HepG2 (cell line): Measurements from ENCODE around the gene EZH1. TPM values are rescaled to one million over a fixed set of nuclear protein-coding genes. Genes with fewer than 3 reads are reported as not detected.

Source experiments
- CERS6 ChIP-seq: sonication (generic); formaldehyde crosslinking; IDR thresholded peaks from 2 replicates; pipeline ENCODE4 v1.5.0; 2020; ENCODE audit warnings: missing genetic modification reagents
- FLYWCH1 ChIP-seq: sonication (generic); formaldehyde crosslinking; IDR thresholded peaks from 2 replicates; pipeline ENCODE4 v1.8.1; 2023; ENCODE audit warnings: mild to moderate bottlenecking, missing genetic modification reagents
- HOXD1 ChIP-seq: sonication (generic); formaldehyde crosslinking; IDR thresholded peaks from 2 replicates; pipeline ENCODE4 v1.5.0; 2020; ENCODE audit warnings: missing genetic modification reagents
- KAT2B ChIP-seq: fragments of 150-350 bp; IDR thresholded peaks from 2 replicates; pipeline ENCODE4 v1.6.1; 2014; ENCODE audit warnings: low read depth, low read length, borderline replicate concordance
- MAFG ChIP-seq: sonication (generic); formaldehyde crosslinking; IDR thresholded peaks from 2 replicates; pipeline ENCODE4 v1.5.1; 2020; ENCODE audit warnings: mild to moderate bottlenecking, missing genetic modification reagents
- MED8 ChIP-seq: sonication (generic); formaldehyde crosslinking; IDR thresholded peaks from 2 replicates; pipeline ENCODE4 v1.8.1; 2023; ENCODE audit warnings: mild to moderate bottlenecking, missing genetic modification reagents; ENCODE audit not compliant: insufficient replicate concordance
- MIER3 ChIP-seq: IDR thresholded peaks from 2 replicates; pipeline ENCODE4 v1.6.1; 2016; ENCODE audit warnings: missing compliant biosample characterization, borderline replicate concordance
- RBAK ChIP-seq: sonication (generic); formaldehyde crosslinking; IDR thresholded peaks from 2 replicates; pipeline ENCODE4 v1.5.1; 2020; ENCODE audit warnings: mild to moderate bottlenecking, missing genetic modification reagents
- ZBTB44 ChIP-seq: sonication (generic); formaldehyde crosslinking; IDR thresholded peaks from 2 replicates; pipeline ENCODE4 v1.4.0; 2020; ENCODE audit warnings: missing genetic modification reagents
- ZBTB46 ChIP-seq: sonication (generic); formaldehyde crosslinking; IDR thresholded peaks from 2 replicates; pipeline ENCODE4 v1.4.0; 2020; ENCODE audit warnings: mild to moderate bottlenecking, missing genetic modification reagents, borderline replicate concordance
- ZIK1 ChIP-seq: sonication (generic); formaldehyde crosslinking; IDR thresholded peaks from 2 replicates; pipeline ENCODE4 v1.5.0; 2020; ENCODE audit warnings: mild to moderate bottlenecking, low read depth, missing genetic modification reagents, borderline replicate concordance
- ZKSCAN8 ChIP-seq: IDR thresholded peaks from 2 replicates; pipeline ENCODE4 v1.6.1; 2016; ENCODE audit warnings: borderline replicate concordance, missing genetic modification reagents, missing compliant biosample characterization
- ZNF337 ChIP-seq: sonication (generic); formaldehyde crosslinking; IDR thresholded peaks from 2 replicates; pipeline ENCODE4 v1.5.1; 2020; ENCODE audit warnings: missing genetic modification reagents, low read depth, mild to moderate bottlenecking, borderline replicate concordance
- ZNF430 ChIP-seq: sonication (generic); formaldehyde crosslinking; IDR thresholded peaks from 2 replicates; pipeline ENCODE4 v1.9.0; 2021; ENCODE audit warnings: mild to moderate bottlenecking, missing genetic modification reagents
- ZNF510 ChIP-seq: sonication (generic); formaldehyde crosslinking; IDR thresholded peaks from 2 replicates; pipeline ENCODE4 v1.4.0; 2020; ENCODE audit warnings: low read depth, mild to moderate bottlenecking, missing genetic modification reagents
- ZNF563 ChIP-seq: sonication (generic); formaldehyde crosslinking; IDR thresholded peaks from 2 replicates; pipeline ENCODE4 v1.8.0; 2022; ENCODE audit warnings: mild to moderate bottlenecking, moderate library complexity, missing genetic modification reagents
- ZNF615 ChIP-seq: sonication (generic); formaldehyde crosslinking; IDR thresholded peaks from 2 replicates; pipeline ENCODE4 v1.5.0; 2020; ENCODE audit warnings: mild to moderate bottlenecking, missing genetic modification reagents, borderline replicate concordance
- ZUFSP ChIP-seq: sonication (generic); formaldehyde crosslinking; IDR thresholded peaks from 2 replicates; pipeline ENCODE4 v1.9.0; 2021; ENCODE audit warnings: missing genetic modification reagents, mild to moderate bottlenecking, borderline replicate concordance
- polyA plus RNA-seq, 8 experiments: library from polyadenylated mRNA; depleted of rRNA in 3 of 8; stranded (reverse) in 7 of 8; unstranded in 1 of 8; fragments of >200 nt; fragmentation: Illumina TruSeq in 4 of 8; extraction: Trizol in 4 of 8; gene quantifications; 2 replicates each; pipeline versions ENCODE4 v1.2.1 to v1.2.3, GENCODE V29; 2011 to 2016; ENCODE audit warnings: low read depth in 4 of 8, missing spikeins in 1 of 8, mixed read lengths in 1 of 8; ENCODE audit not compliant: insufficient read depth in 1 of 8
- total RNA-seq, 5 experiments: library from RNA; depleted of rRNA; stranded (reverse); fragments of >200 nt; fragmentation: Illumina TruSeq; extraction: Trizol; gene quantifications; 2 replicates each; pipeline ENCODE4 v1.2.3, GENCODE V29; 2016; ENCODE audit warnings: low read depth in 1 of 5
- TF ChIP-seq, protein P1 (sequence below): sonication (generic); formaldehyde crosslinking; IDR thresholded peaks from 2 replicates; pipeline ENCODE4 v1.8.1; 2023; ENCODE audit warnings: mild to moderate bottlenecking, inconsistent platforms, moderate library complexity, missing genetic modification reagents, borderline replicate concordance

EZH1 gene
- total and polyA plus RNA-seq, 2 of the 13 experiments (the other 11 are each of a cell fraction or from before 2014, with no cell fraction given) = 11.6 to 24.0 TPM

- TF ChIP-seq ZKSCAN8 (CRISPR knock-in tag) (peak; percentile 57; the same call in 1 of the 2 replicates), KAT2B (no peak), CERS6 (CRISPR knock-in tag) (no peak), ZNF430 (CRISPR knock-in tag) (peak; percentile 79), ZIK1 (CRISPR knock-in tag) (peak; percentile 81), MED8 (peak; percentile 48), ZUFSP (CRISPR knock-in tag) (no peak), ZNF337 (CRISPR knock-in tag) (no peak), ZBTB46 (CRISPR knock-in tag) (no peak), ZNF615 (no peak), MIER3 (peak; percentile 89), ZBTB44 (CRISPR knock-in tag) (peak; percentile 55; the same call in 1 of the 2 replicates), ZNF510 (no peak), ZNF563 (CRISPR knock-in tag) (peak; percentile 92; the same call in 1 of the 2 replicates), RBAK (CRISPR knock-in tag) (no peak), MAFG (CRISPR knock-in tag) (no peak), FLYWCH1 (CRISPR knock-in tag) (no peak), HOXD1 (CRISPR knock-in tag) (peak; percentile 60; the same call in 1 of the 2 replicates)
- TF ChIP-seq, protein P1, sequence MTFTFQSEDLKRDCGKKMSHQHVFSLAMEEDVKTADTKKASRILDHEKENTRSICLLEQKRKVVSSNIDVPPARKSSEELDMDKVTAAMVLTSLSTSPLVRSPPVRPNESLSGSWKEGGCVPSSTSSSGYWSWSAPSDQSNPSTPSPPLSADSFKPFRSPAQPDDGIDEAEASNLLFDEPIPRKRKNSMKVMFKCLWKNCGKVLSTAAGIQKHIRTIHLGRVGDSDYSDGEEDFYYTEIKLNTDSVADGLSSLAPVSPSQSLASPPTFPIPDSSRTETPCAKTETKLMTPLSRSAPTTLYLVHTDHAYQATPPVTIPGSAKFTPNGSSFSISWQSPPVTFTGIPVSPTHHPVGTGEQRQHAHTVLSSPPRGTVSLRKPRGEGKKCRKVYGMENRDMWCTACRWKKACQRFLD (CRISPR knock-in tag) = peak; percentile 91; the same call in 1 of the 2 replicates
Measured at GRCh38 chr17:42659079-42659931, 85.5 kb downstream of the EZH1 start, which contains the start of gene TUBG2 (continued).
